HK-2 (cell line): ENCODE data around the gene RGR.

ENCODE experiments used
- DNase-seq: peaks from one replicate; pipeline ENCODE4 v3.0.0-alpha.2; 2018; ENCODE audit not compliant: unreplicated experiment

The RGR gene

GRCh38 chr10:84244651-84245270 is at the start of gene RGR:
RGR (plus strand) TSS chr10:84245053; CDS start chr10:84245091, 38 bp downstream.
- DNase-seq = no peak

GRCh38 chr10:84196083-84196482 is 48.8 kb upstream of the RGR start:
- DNase-seq = no peak

GRCh38 chr10:84196941-84197340 is 47.9 kb upstream of the RGR start:
- DNase-seq = no peak

GRCh38 chr10:84197643-84198042 is 47.2 kb upstream of the RGR start:
- DNase-seq = no peak

- DNase-seq = no peak
Observed at GRCh38 chr10:84198206-84198915, 46.5 kb upstream of the RGR start.

- DNase-seq = no peak
Observed at GRCh38 chr10:84200537-84201243, 44.2 kb upstream of the RGR start.

GRCh38 chr10:84201244-84201606 is 43.6 kb upstream of the RGR start:
- no peak for DNase-seq

GRCh38 chr10:84201682-84202081 is 43.2 kb upstream of the RGR start:
- DNase-seq = no peak

- no peak for DNase-seq
Observed at GRCh38 chr10:84202349-84202748, 42.5 kb upstream of the RGR start.

GRCh38 chr10:84204122-84204521 is 40.7 kb upstream of the RGR start:
- DNase-seq = no peak

- no peak for DNase-seq
Observed at GRCh38 chr10:84204610-84205009, 40.2 kb upstream of the RGR start.

- peak; percentile 68 for DNase-seq
Observed at GRCh38 chr10:84205049-84205852, 39.6 kb upstream of the RGR start.

- no peak for DNase-seq
Observed at GRCh38 chr10:84205853-84206525, 38.9 kb upstream of the RGR start.

GRCh38 chr10:84208023-84208422 is 36.8 kb upstream of the RGR start:
- DNase-seq = no peak

GRCh38 chr10:84211566-84211965 is 33.3 kb upstream of the RGR start:
- DNase-seq = no peak

GRCh38 chr10:84212014-84212413 is 32.8 kb upstream of the RGR start:
- DNase-seq = no peak

GRCh38 chr10:84213076-84213475 is 31.8 kb upstream of the RGR start:
- DNase-seq = no peak

- no peak for DNase-seq
Observed at GRCh38 chr10:84214046-84214572, 30.7 kb upstream of the RGR start.

GRCh38 chr10:84214612-84215235 is 30.1 kb upstream of the RGR start:
- DNase-seq = peak; percentile 20

- no peak for DNase-seq
Observed at GRCh38 chr10:84216834-84217233, 28.0 kb upstream of the RGR start.

GRCh38 chr10:84217746-84218145 is 27.1 kb upstream of the RGR start:
- no peak for DNase-seq
